Measurements from ENCODE around the gene NUDCD3.

Gene NUDCD3

GRCh38 chr7:44381494-44382220 lies 108.8 kb downstream of the NUDCD3 start:
- no peak for DNase-seq

- no peak for DNase-seq
Measured at GRCh38 chr7:44380831-44381493, 109.5 kb downstream of the NUDCD3 start.

- DNase-seq: no peak
Measured at GRCh38 chr7:44380189-44380830, 110.1 kb downstream of the NUDCD3 start.

GRCh38 chr7:44379366-44380188 lies 110.9 kb downstream of the NUDCD3 start:
- DNase-seq: no peak

GRCh38 chr7:44378744-44379143 lies 111.7 kb downstream of the NUDCD3 start:
- no peak for DNase-seq

GRCh38 chr7:44377681-44378421 lies 112.6 kb downstream of the NUDCD3 start:
- DNase-seq: no peak

- DNase-seq: no peak
Measured at GRCh38 chr7:44377134-44377463, 113.4 kb downstream of the NUDCD3 start.

- DNase-seq: no peak
Measured at GRCh38 chr7:44376429-44377133, 113.9 kb downstream of the NUDCD3 start.

GRCh38 chr7:44375926-44376342 lies 114.5 kb downstream of the NUDCD3 start:
- no peak for DNase-seq

- DNase-seq: peak in 1 of 2 experiments; percentile 39
Measured at GRCh38 chr7:44375236-44375699, 115.2 kb downstream of the NUDCD3 start.

- DNase-seq: no peak
Measured at GRCh38 chr7:44374007-44374763, 116.3 kb downstream of the NUDCD3 start.

- no peak for DNase-seq
Measured at GRCh38 chr7:44373418-44373740, 117.1 kb downstream of the NUDCD3 start.

- DNase-seq: no peak
Measured at GRCh38 chr7:44372560-44373417, 117.7 kb downstream of the NUDCD3 start.

GRCh38 chr7:44368885-44369284 lies 121.6 kb downstream of the NUDCD3 start:
- no peak for DNase-seq

- no peak for DNase-seq
Measured at GRCh38 chr7:44368455-44368854, 122.0 kb downstream of the NUDCD3 start.

GRCh38 chr7:44367475-44368043 lies 122.9 kb downstream of the NUDCD3 start:
- DNase-seq: no peak

- no peak for DNase-seq
Measured at GRCh38 chr7:44366986-44367385, 123.5 kb downstream of the NUDCD3 start.

- DNase-seq: no peak
Measured at GRCh38 chr7:44353668-44354067, 136.8 kb downstream of the NUDCD3 start.

- no peak for DNase-seq
Measured at GRCh38 chr7:44348851-44349781, 141.3 kb downstream of the NUDCD3 start.

Measured in SHP77 (cell line).